Fibroblast of skin of back (primary cell): ENCODE data around the gene RNF157.
"Not testable (repeated sequence)": the region's sequence is repeated elsewhere in the genome, so short reads cannot be mapped to it uniquely, and the experiment has no call there.

Experiments
- DNase-seq: peaks from one replicate; pipeline ENCODE4 v3.0.0-alpha.2; 2013

The RNF157 gene

DNA sequence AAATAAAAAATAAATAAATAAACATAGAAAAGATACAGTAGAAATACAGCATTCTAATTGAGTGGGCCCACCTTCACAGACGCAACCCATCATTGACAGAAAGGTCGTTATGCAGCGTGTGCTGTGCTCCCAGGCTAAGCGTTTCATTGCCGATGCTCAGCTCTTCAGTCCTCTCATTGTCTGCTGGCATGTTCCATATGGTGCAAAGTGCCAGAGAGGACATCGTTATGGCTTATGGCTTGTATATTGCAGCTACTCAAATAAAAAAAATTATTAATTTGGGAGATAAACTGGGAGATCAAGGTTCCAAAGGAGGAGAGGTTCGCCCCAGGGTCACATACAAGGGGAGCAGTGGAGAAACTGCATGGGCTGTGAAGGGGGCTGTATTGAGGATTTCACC lies 13.5 kb upstream of the RNF157 start:
- no peak for DNase-seq

DNA sequence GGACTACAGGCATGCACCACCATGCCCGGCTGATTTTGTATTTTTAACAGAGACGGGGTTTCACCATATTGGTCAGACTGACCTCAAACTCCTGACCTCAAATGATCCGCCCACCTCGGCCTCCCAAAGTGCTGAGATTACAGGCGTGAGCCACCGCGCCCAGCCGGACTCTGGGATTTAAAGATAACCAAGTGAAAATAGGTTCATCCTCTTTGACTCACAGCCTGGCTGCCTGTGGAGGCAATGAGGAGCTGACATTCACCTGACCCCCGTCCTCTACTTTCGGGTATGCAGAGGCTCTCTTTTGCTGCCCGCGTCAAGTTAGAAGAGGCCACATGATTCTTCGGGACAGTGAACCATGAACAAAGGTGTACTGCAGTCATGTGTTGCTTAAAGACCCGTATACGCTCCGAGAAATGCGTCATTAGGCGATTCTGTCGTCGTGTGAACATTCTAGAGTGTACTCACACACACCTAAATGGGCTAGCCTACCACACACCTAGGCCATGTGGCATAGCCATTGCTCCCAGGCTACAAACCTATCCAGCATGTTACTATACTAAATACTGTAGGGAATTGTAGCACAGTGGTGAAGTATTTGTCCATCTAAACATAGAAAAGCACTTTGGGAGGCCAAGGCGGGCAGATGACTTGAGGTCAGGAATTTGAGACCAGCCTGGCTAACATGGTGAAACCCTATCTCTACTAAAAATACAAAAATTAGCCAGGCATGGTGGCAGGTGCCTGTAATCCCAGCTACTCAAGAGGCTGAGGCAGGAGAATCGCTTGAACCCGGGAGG lies 12.9 kb upstream of the RNF157 start:
- not testable (repeated sequence) for DNase-seq

DNA sequence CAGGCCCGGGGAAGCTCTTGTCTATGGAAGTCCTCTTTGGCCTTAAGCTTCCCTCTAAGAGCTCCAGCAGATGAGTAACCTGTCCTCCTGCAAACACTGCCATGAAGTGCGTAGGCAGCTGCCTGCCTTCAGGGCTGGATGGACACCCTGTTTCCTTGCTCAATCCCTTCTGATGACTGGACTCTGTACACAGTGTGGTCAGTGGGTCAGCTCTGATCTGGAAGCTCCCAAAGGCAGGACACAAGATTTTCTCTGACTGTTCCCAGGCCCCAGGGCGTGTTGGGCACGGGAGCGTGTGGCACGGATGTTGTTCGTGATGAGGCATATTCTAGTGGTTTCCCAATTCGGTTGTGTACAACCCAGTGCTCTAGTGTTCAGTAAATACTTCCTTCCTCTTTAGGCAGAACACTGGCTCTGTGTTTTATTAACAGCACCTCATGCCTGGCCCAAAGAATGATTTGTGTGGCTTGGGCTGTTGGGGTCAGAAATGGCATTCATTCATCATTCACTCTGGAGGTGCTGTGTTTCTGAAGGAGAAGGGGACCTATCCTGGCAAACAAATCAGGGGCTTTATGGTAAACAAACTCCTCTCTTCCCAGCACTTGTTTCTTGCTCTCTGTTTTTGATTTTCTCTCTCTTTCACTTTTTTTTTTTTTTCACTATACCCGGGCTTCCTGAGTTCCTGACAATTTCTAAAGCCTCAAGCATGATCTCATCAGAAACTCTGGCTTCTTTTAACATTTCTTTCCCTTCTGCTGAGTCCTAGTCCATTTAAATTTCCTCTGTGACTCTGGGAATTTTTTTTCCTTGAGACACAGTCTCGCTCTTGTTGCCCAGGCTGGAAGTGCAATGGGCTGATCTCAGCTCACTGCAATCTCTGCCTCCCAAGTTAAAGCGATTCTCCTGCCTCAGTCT lies 12.0 kb upstream of the RNF157 start:
- no peak for DNase-seq

DNA sequence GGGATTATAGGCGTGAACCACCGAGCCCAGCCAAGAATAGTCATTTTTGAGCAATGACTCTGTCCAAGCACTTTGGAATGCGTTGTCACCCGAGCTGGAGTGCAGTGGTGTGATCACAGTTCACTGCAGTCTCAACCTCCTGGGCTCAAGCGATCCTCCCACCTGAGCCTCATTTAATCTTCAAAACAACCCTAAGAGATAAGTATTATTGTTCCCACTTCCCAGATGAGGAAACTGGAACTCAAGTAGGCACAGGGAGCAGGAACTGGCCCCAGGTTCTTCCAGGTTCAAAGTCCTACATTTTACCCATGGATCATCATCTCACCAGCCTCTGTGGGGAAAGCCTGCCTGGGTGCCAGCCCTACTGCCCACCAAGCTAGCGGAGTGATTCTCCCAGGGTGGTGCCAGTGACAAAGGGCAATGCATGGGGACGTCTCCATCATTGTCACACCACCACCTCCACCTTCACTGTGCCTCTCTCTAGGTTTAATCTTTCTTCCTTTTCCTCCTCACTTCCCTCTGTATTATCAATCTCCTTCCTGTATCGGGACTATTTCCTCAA lies 11.3 kb upstream of the RNF157 start:
- no peak for DNase-seq

DNA sequence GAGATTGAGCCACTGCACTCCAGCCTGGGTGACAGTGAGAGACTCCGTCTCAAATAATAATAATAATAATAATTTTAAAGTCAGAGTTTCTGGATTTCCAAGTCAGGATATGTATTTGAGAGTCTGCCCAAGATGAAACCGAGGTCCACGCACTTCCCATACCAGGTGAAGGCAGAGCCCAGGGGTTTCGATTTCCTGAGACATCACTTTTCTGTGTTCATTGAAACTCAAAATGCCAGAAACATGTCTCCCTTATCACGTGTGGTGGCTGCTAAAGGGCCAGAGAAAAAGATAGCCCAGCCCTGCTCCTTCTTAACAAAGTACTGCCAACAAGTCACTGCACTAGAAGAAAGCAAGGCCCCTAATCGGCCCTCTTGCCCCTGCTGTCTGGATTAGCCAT lies 9.8 kb upstream of the RNF157 start:
- no peak for DNase-seq

DNA sequence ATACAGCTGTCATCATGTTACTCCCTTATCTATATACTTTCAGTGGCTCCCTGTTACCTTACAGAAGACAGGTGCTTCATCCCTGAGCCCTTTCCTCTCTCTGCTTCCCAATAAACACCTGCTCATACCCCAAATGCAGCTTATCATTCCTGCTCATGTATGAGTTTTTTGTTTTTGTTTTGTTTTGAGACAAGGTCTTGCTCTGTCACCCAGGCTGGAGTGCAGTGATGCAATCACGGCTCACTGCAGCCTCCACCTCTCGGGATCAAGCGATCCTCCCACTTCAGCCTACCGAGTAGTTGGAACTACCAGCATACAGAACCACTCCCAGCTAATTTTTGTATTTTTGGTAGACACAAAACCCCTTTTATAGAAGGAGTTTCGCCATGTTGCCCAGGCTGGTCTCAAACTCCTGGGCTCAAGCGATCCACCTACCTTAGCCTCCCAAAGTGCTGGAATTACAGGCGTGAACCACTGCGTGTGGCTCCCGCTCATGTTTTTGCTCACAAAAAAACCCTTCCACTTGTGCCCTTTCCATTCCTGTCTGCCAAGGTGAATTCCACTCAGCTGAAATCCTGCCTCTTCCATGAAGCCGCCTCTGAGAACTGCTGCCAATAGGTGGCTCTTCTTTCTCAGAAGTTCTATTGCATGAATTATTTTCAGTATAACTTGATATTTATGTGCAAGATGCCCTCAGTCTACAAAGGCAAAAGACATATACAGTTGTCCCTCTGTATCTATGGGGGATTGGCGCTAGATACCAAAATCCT lies 7.9 kb upstream of the RNF157 start:
- DNase-seq, result no peak

DNA sequence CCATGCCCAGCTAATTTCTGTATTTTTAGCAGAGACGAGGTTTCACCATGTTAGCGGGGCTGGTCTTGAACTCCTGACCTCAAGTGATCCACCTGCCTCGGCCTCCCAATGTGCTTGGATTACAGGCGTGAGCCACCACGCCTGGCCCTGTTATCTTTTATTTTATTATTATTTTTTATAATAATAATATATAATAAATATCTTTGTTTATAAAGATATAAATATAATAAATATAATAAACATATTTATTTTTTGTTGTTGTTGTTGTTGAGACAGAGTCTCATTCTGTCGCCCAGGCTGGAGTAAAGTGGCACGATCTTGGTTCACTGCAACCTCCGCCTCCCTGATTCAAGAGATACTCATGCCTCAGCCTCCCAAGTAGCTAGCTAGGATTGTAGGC lies 7.0 kb upstream of the RNF157 start:
- DNase-seq, result no peak

DNA sequence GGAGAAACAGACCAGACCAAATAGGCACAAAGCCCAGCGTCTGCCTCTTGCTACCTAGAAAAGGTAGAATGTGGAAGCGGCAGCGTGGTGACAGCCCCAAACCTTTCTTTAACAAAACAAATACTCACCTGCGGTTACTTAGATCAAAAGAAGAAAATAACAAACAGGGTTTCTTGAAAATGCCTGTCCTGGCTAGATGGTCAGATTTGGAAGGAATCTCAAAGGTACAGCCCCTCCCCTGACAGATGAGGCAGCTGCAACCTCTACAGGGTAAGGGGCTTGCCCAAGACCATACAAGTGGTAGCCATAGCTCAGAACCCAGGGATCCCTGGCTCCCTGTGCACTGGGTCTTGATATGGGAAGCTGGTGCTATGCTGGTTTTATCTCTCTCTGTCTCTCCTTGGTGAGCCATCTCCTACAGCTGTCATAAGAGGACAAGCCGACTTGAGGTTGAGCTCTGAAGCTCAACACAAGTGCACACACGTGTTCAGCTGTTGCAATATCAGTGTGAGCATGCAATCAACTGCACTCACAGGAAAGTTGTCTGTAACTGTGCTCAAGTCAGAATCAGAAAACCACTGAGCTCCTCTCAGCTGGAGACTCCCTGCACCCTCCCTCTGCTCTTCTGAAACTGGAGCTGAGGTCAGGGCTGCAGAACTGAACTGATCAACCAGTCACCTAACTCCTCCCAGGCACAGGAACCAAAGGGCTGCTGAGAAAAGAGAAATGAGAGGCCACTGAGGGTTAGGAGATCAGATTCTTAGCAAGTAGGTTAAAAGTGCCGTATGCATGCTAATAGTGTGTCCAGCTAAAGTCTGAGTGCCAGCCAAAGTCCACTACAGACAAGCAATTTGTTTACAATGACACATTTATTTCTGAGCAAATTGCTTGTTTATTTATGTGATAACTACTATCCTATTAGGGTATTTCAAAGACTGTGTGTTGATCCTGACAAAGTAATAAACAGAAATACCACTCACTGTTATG lies 6.1 kb upstream of the RNF157 start:
- no peak for DNase-seq

DNA sequence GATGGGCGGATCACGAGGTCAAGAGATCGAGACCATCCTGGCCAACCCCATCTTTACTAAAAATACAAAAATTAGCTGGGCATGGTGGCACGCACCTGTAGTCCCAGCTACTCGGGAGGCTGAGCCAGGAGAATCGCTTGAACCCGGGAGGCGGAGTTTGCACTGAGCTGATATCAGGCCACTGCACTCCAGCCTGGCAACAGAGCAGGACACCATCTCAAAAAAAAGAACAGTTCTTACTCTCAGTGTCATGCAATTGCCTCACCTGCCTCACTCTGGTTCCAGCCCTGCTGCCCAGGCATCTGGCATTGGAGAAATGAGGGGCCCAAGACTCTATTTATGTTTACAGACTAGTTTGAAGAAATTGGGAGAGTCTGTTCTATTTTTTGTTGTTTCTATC lies 4.4 kb upstream of the RNF157 start:
- DNase-seq, result not testable (repeated sequence)

DNA sequence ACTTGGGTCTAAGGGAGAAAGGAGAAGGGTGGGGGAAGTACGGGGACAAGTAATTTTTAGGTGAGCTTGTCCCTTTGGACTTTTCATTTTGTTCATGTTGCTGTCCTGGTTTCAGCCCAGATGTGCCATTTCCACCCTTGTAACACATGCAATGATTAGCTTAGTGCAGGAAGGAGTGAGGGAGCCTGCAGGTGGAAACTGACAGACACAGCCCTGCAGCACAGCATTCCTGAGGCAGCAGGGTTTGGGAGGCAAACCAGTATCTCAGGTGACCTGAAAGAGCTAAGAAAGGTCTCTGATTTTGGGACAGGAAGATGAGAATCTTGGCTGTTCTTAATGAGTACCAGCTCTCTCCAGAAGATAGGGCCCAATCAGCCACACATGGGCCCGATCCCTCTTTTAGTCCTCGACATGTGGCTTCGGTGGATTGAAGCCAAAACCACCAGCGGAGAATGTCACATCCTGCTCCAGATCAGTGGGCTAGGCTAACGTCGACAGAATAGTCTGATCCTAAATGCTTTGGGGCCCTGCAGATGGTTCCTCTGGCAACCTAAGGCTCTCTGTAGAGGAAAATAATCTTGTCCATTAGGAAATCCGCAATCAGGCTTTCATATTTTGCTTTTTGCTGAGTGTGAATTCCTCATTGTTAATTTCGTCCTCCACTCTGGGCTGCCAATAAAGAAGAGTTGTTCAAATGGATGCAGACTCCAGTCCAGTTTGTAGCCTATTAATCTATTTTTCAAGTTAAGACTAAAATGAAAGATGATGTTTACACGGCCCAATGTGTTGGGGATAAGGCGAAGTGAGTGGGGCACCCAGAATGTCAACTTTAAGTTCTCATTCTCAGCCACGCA lies 3.8 kb upstream of the RNF157 start:
- DNase-seq, result no peak

DNA sequence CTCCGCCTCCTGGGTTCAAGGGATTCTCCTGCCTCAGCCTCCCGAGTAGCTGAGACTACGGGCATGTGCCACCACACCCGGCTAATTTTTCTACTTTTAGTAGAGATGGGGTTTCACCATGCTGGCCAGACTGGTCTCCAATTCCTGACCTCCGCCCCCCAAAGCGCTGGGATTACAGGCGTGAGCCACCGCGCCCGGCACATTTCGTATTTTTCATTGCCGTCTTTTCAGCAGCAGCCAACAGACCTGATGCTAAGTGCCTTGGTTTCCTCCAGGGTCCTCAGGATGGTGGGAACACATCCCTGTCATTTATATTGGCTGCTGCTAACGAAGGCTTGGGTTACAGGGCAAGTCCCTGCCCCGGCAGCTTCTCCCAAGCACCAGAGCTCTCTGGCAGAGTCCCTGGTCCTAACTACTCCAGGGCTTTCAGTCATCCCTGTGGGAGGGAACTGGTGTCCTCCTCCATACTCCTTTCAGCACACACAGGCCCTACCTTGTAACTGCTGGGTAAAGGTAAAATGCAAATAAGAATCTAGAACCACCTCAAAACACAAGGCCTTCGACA lies 1.5 kb upstream of the RNF157 start:
- no peak for DNase-seq

DNA sequence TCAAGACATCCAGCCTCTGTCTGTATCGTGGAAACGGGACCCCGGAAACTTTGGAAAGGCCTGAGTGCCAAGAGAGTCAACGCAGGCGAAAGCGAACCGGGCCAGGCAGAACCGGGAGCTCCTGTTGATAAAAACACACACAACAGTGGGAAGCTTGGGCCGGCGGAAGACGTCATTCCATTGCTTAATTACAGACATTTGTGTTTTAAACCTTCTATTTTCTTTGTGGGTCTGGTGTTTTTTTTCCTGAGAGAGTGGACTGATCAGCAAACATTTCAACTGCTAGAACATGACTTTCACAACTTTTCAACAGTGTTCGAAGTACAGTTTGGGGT lies 878 bp upstream of the RNF157 start:
- DNase-seq, result no peak

DNA sequence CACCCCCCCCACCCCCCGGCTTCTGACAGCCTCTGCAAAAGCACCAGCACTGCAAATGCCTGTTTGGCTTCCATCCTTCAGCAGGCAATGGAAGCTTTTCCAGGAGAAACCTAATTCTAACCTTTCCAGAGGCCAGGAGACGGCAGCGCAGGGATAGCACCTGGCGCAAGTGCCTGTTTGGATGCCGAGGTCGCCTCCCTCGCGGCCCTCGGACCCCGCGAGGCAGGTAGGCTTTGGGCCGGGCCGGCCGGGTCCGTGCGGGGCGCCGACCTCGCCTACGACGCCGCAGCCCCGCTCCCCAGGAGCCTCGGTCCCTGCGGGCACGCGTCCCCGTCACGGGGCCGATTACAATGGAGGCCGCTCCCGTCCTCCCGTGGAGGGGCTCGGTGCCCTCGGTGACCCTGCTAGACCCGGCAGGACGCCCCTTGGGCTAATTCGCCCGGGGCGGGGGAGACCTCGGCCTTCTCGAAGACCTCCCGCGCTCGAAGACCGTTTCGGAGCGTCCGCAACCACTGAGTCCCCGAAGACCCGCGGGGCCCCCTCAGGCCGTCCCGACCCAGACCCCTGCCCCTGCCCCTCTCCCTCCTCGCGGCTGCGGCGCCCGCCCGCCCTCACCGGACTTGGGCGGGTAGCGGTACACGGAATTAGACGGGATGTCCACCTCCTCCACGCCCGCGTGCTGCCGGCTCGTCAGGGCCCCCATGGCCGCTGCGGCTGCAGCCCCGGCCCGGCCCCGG lies 587 bp downstream of the RNF157 start:
- no peak for DNase-seq

DNA sequence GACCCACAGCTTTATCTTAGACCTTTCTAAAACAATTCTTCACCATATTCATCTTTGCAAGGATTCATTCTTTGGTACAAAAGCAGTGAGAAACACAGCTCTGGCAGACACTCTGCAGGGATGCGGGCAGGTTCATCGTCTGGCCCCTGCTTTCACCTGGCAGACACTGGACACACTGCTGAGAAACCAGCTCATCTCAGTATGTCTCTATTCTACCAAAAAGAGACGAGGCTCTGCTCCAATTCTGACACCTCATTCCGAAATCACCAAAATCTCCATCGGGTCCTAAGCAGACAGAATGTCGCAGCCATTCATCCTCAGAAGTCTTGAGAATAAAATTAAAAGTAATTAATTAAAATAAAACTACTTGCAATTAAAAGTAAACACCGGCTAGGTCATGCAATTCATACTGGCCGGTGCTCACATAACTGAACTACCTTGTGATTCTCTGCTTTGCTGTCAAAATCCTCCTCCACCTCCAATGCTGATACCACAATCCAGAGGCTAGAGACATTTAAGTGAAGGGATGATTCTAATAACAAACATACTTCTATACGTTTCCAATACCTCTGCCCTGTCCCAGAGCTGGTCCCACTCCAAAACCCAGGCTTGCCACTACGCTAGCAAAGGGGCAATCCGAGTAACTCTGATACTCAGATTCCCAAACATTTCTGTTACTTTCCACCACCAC lies 1.3 kb downstream of the RNF157 start:
- no peak for DNase-seq

DNA sequence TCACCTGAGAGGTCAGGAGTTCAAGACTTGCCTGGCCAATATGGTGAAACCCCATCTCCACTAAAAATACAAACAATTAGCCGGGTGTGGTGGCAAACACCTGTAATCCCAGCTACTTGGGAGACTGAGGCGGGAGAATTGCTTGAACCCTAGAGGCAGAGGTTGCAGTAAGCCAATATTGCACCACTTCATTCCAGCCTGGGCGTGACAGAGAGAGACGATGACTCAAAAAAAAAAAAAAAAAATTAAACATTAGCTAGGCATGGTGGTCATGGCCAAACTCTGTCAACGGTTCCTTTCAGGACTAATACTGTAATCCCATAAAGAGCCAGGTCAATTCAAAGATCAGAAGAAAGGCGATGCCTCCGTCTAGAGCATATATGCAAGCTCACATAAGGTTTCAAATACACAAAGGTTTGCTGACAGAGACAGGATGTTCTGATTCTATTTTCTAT lies 2.4 kb downstream of the RNF157 start:
- no peak for DNase-seq

DNA sequence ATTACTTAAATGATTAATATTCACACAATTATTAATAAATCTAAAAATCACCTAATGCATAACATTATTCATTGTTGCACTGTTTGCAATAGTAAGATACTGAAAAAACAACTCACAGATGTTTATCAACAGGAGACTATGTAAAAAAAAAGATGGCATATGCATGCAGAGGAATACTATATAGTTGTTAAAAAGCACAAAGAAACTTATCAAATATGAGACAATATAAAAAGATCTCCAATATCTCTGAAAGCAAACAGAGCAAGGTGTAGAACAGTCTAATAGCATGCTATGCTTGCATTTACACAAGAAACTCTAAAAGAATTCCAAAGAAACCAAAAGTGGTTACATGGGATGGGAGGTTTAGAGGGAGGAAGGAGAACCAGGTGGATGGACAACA lies 3.7 kb downstream of the RNF157 start:
- DNase-seq, result no peak

DNA sequence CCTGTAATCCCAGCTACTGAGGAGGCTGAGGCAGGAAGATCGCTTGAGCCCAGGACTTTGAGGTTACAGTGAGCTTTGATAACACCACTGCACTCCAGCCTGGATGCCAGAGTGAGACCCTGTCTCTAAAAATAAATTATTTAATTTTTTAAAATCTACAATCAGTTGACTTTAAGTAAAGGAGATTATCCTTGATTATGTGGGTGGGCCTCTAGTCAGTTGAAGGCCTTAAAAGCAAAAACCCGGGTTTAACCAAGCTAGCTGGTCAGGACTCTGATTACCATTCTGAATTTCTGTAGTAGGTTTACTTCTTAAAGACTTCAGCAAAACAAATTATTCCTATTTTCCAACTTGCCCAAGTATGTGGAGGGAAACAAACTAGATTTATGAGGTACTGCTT lies 4.4 kb downstream of the RNF157 start:
- DNase-seq, result no peak

DNA sequence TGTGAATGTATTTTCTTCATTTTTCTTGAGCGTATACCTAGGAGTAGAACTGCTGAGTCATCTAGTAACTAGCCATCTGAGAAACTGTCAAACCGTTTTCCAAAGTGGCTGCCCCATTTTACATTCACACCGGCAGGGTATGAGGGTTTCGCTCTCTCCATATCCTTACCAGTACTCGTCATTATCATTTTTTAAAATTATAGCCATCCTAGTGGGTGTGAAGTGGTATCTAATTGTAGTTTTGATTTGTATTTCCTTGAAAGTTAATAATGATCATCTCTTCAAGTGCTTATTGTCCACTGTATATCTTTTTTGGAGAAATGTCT lies 6.0 kb downstream of the RNF157 start:
- DNase-seq, result no peak
